Gastrocnemius medialis (tissue), 4 donors: ENCODE data around the gene KCNT1.

ENCODE experiments used
- CTCF ChIP-seq, 5 experiments: fragments of 450-650 bp in 3 of 5; fragments of 200-600 bp in 2 of 5; sonication (generic) in 2 of 5; IDR thresholded peaks in 4 of 5; conservative IDR thresholded peaks in 1 of 5; 1 replicate in 4 of 5; 2 replicates in 1 of 5; pipeline ENCODE4 v1.5.1; 2016 to 2019; ENCODE audit warnings: antibody characterized with exemption in 5 of 5, mild to moderate bottlenecking in 3 of 5, moderate library complexity in 3 of 5
- POLR2A ChIP-seq, 2 donors: fragments of 450-650 bp; IDR thresholded peaks; one replicate each; pipeline ENCODE4 v1.6.1; 2017; ENCODE audit warnings: antibody characterized with exemption in 2 of 2, mild to moderate bottlenecking in 2 of 2, moderate library complexity in 2 of 2

DNA sequence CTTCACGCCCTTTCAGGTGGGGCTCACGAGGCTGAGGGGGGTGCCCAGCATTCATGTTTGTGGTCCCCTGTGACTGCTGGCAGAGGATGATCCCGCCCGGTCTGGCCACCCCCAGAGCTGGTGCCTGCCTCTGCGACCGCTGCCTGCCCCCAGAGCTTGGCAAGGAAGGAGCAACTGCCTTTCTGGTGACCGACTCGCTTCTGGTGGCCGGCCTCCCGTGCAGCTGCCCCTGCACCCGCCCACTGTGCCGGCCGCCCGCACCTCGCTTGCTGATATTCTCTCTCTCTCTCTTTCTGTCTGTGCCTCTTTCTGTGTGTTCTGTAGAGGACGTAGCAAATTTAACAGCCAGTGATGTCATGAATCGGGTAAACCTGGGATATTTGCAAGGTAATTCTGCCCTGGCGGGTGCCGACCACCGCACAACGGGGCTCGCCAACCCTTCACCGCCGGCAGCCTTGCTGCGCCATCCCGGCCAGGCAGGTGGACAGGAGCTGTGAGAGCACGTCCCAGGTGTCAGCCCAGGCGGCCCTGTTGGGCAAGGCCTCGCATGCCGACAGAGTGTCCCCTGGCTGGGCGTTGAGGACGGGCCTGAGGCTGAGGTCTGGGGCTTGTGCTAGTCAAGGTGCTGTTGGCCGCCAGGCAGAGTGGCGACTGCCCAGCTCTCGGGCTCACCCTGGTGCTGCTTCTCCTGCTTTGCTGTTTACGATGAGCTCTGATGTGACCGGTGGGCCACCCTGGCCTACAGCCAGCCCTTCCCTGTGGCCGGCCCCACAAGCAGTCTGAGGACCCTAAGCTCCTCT lies 86.0 kb downstream of the KCNT1 start:
- TF ChIP-seq POLR2A (IDR thresholded peaks at IDR 0.05) (no peak), CTCF (IDR thresholded peaks at IDR 0.05 in 4 of 5, conservative IDR thresholded peaks at IDR 0.05 in 1 of 5) (no peak)
